Measurements from ENCODE around the gene HSPD1.

The HSPD1 gene

GRCh38 chr2:197506658-197507057 lies 7.0 kb upstream of the HSPD1 start:
- peaks cover 7% of the 10 kb centered on the region for H3K36me3 ChIP-seq (ENCODE audit: control insufficient read depth, insufficient read depth, low read length)
- H3K9ac ChIP-seq (ENCODE audit: low read length): no peak overlapping the region
- no peak overlapping the region for H3K27ac ChIP-seq (ENCODE audit: low read depth, low read length)
- peaks cover 2% of the 10 kb centered on the region for H3K4me1 ChIP-seq (ENCODE audit: control insufficient read depth, insufficient read depth, low read length)
- H3K4me3 ChIP-seq (ENCODE audit: low read length): no peak overlapping the region
- no peaks in the 10 kb centered on the region for H3K27me3 ChIP-seq (ENCODE audit: control insufficient read depth, insufficient read depth, low read length)

- H3K27me3 ChIP-seq (ENCODE audit: control insufficient read depth, insufficient read depth, low read length): no peaks in the 10 kb centered on the region
- no peak overlapping the region for H3K27ac ChIP-seq (ENCODE audit: low read depth, low read length)
- H3K9ac ChIP-seq (ENCODE audit: low read length): no peak overlapping the region
- no peak overlapping the region for H3K4me3 ChIP-seq (ENCODE audit: low read length)
- peaks cover 7% of the 10 kb centered on the region for H3K36me3 ChIP-seq (ENCODE audit: control insufficient read depth, insufficient read depth, low read length)
- H3K4me1 ChIP-seq (ENCODE audit: control insufficient read depth, insufficient read depth, low read length): peaks cover 2% of the 10 kb centered on the region
Measured at GRCh38 chr2:197504512-197504911, 4.9 kb upstream of the HSPD1 start.

GRCh38 chr2:197504000-197504399 lies 4.4 kb upstream of the HSPD1 start:
- peaks cover 2% of the 10 kb centered on the region for H3K4me1 ChIP-seq (ENCODE audit: control insufficient read depth, insufficient read depth, low read length)

GRCh38 chr2:197502685-197503084 lies 3.0 kb upstream of the HSPD1 start:
- Histone ChIP-seq H3K27me3 (ENCODE audit: control insufficient read depth, insufficient read depth, low read length) (no peaks in the 10 kb centered on the region), H3K4me3 (ENCODE audit: low read length) (no peak overlapping the region), H3K9ac (ENCODE audit: low read length) (no peak overlapping the region), H3K36me3 (ENCODE audit: control insufficient read depth, insufficient read depth, low read length) (peaks cover 7% of the 10 kb centered on the region), H3K4me1 (ENCODE audit: control insufficient read depth, insufficient read depth, low read length) (peaks cover 9% of the 10 kb centered on the region), H3K27ac (ENCODE audit: low read depth, low read length) (no peak overlapping the region)

More at GRCh38 chr2:197504000-197504399, 4.4 kb upstream of the HSPD1 start:
- Histone ChIP-seq H3K27me3 (ENCODE audit: control insufficient read depth, insufficient read depth, low read length) (no peaks in the 10 kb centered on the region), H3K4me3 (ENCODE audit: low read length) (no peak overlapping the region), H3K36me3 (ENCODE audit: control insufficient read depth, insufficient read depth, low read length) (peaks cover 7% of the 10 kb centered on the region), H3K9ac (ENCODE audit: low read length) (no peak overlapping the region), H3K27ac (ENCODE audit: low read depth, low read length) (no peak overlapping the region)

GRCh38 chr2:197502201-197502600 lies 2.6 kb upstream of the HSPD1 start:
- no peaks in the 10 kb centered on the region for H3K27me3 ChIP-seq (ENCODE audit: control insufficient read depth, insufficient read depth, low read length)
- H3K9ac ChIP-seq (ENCODE audit: low read length): no peak overlapping the region
- H3K4me3 ChIP-seq (ENCODE audit: low read length): peak overlapping the region; percentile 24
- H3K36me3 ChIP-seq (ENCODE audit: control insufficient read depth, insufficient read depth, low read length): peaks cover 7% of the 10 kb centered on the region
- H3K4me1 ChIP-seq (ENCODE audit: control insufficient read depth, insufficient read depth, low read length): peaks cover 9% of the 10 kb centered on the region
- H3K27ac ChIP-seq (ENCODE audit: low read depth, low read length): no peak overlapping the region

- peak overlapping the region; percentile 34 for H3K9ac ChIP-seq (ENCODE audit: low read length)
- no peaks in the 10 kb centered on the region for H3K27me3 ChIP-seq (ENCODE audit: control insufficient read depth, insufficient read depth, low read length)
- peak overlapping the region; percentile 83 for H3K4me3 ChIP-seq (ENCODE audit: low read length)
- H3K4me1 ChIP-seq (ENCODE audit: control insufficient read depth, insufficient read depth, low read length): peaks cover 9% of the 10 kb centered on the region
- peaks cover 11% of the 10 kb centered on the region for H3K36me3 ChIP-seq (ENCODE audit: control insufficient read depth, insufficient read depth, low read length)
- H3K27ac ChIP-seq (ENCODE audit: low read depth, low read length): peak overlapping the region; percentile 90
Measured at GRCh38 chr2:197500503-197501131, 977 bp upstream of the HSPD1 start.

- H3K4me3 ChIP-seq (ENCODE audit: low read length): peak overlapping the region; percentile 83
- H3K4me1 ChIP-seq (ENCODE audit: control insufficient read depth, insufficient read depth, low read length): peaks cover 9% of the 10 kb centered on the region
- peaks cover 9% of the 10 kb centered on the region for H3K36me3 ChIP-seq (ENCODE audit: control insufficient read depth, insufficient read depth, low read length)
- H3K9ac ChIP-seq (ENCODE audit: low read length): peak overlapping the region; percentile 78
- no peaks in the 10 kb centered on the region for H3K27me3 ChIP-seq (ENCODE audit: control insufficient read depth, insufficient read depth, low read length)
- peak overlapping the region; percentile 90 for H3K27ac ChIP-seq (ENCODE audit: low read depth, low read length)
Measured at GRCh38 chr2:197498937-197499593, 575 bp downstream of the HSPD1 start.

- H3K4me1 ChIP-seq (ENCODE audit: control insufficient read depth, insufficient read depth, low read length): peaks cover 9% of the 10 kb centered on the region
- peak overlapping the region; percentile 78 for H3K9ac ChIP-seq (ENCODE audit: low read length)
Measured at GRCh38 chr2:197498235-197498936, 1.3 kb downstream of the HSPD1 start.

GRCh38 chr2:197497326-197497725 lies 2.3 kb downstream of the HSPD1 start:
- Histone ChIP-seq H3K4me1 (ENCODE audit: control insufficient read depth, insufficient read depth, low read length) (peaks cover 8% of the 10 kb centered on the region), H3K27ac (ENCODE audit: low read depth, low read length) (no peak overlapping the region), H3K36me3 (ENCODE audit: control insufficient read depth, insufficient read depth, low read length) (peaks cover 13% of the 10 kb centered on the region), H3K4me3 (ENCODE audit: low read length) (no peak overlapping the region), H3K9ac (ENCODE audit: low read length) (no peak overlapping the region), H3K27me3 (ENCODE audit: control insufficient read depth, insufficient read depth, low read length) (no peaks in the 10 kb centered on the region)

More at GRCh38 chr2:197498235-197498936, 1.3 kb downstream of the HSPD1 start:
- Histone ChIP-seq H3K36me3 (ENCODE audit: control insufficient read depth, insufficient read depth, low read length) (peaks cover 9% of the 10 kb centered on the region), H3K4me3 (ENCODE audit: low read length) (peak overlapping the region; percentile 83), H3K27me3 (ENCODE audit: control insufficient read depth, insufficient read depth, low read length) (no peaks in the 10 kb centered on the region), H3K27ac (ENCODE audit: low read depth, low read length) (peak overlapping the region; percentile 90)

- Histone ChIP-seq H3K27me3 (ENCODE audit: control insufficient read depth, insufficient read depth, low read length) (no peaks in the 10 kb centered on the region), H3K4me1 (ENCODE audit: control insufficient read depth, insufficient read depth, low read length) (peaks cover 7% of the 10 kb centered on the region), H3K4me3 (ENCODE audit: low read length) (no peak overlapping the region), H3K27ac (ENCODE audit: low read depth, low read length) (no peak overlapping the region), H3K36me3 (ENCODE audit: control insufficient read depth, insufficient read depth, low read length) (peaks cover 15% of the 10 kb centered on the region), H3K9ac (ENCODE audit: low read length) (no peak overlapping the region)
Measured at GRCh38 chr2:197496695-197497094, 2.9 kb downstream of the HSPD1 start.

GRCh38 chr2:197495433-197496134 lies 4.1 kb downstream of the HSPD1 start:
- no peaks in the 10 kb centered on the region for H3K27me3 ChIP-seq (ENCODE audit: control insufficient read depth, insufficient read depth, low read length)
- no peak overlapping the region for H3K4me3 ChIP-seq (ENCODE audit: low read length)
- no peak overlapping the region for H3K9ac ChIP-seq (ENCODE audit: low read length)
- H3K27ac ChIP-seq (ENCODE audit: low read depth, low read length): no peak overlapping the region
- H3K4me1 ChIP-seq (ENCODE audit: control insufficient read depth, insufficient read depth, low read length): peaks cover 7% of the 10 kb centered on the region
- peaks cover 20% of the 10 kb centered on the region for H3K36me3 ChIP-seq (ENCODE audit: control insufficient read depth, insufficient read depth, low read length)

- Histone ChIP-seq H3K27me3 (ENCODE audit: control insufficient read depth, insufficient read depth, low read length) (no peaks in the 10 kb centered on the region), H3K4me3 (ENCODE audit: low read length) (no peak overlapping the region), H3K4me1 (ENCODE audit: control insufficient read depth, insufficient read depth, low read length) (no peaks in the 10 kb centered on the region), H3K27ac (ENCODE audit: low read depth, low read length) (no peak overlapping the region), H3K9ac (ENCODE audit: low read length) (no peak overlapping the region), H3K36me3 (ENCODE audit: control insufficient read depth, insufficient read depth, low read length) (peaks cover 25% of the 10 kb centered on the region)
Measured at GRCh38 chr2:197487385-197487784, 12.3 kb downstream of the HSPD1 start.
